Esophagus muscularis mucosa (tissue), 4 donors: ENCODE measurements around the gene PRCP. TPM values are rescaled to one million over a fixed set of nuclear protein-coding genes. Genes with fewer than 3 reads are reported as not detected.

Source experiments
- DNase-seq: peaks from one replicate; pipeline ENCODE4 v3.0.0-alpha.2; 2017; ENCODE audit errors: extremely low spot score
- H3K27ac ChIP-seq, 4 donors: fragments of 200-600 bp; sonication (generic); replicated peaks in 1 of 4; 1 replicate in 3 of 4; 2 replicates in 1 of 4; pipeline ENCODE4 v1.5.1; 2016 to 2019; ENCODE audit warnings: mild to moderate bottlenecking in 1 of 4
- H3K27me3 ChIP-seq, 4 donors: fragments of 200-600 bp; sonication (generic); one replicate each; pipeline versions ENCODE4 v1.5.1 to v1.6.0; 2016 to 2019
- H3K36me3 ChIP-seq, 4 donors: fragments of 200-600 bp; sonication (generic); one replicate each; pipeline ENCODE4 v1.5.1; 2016 to 2019
- H3K4me1 ChIP-seq, 4 donors: fragments of 200-600 bp; sonication (generic); one replicate each; pipeline ENCODE4 v1.5.1; 2016 to 2019
- H3K4me3 ChIP-seq, 4 donors: fragments of 200-600 bp; sonication (generic); 1 replicate in 2 of 4; 2 replicates in 2 of 4; pipeline ENCODE4 v1.5.1; 2016 to 2019; ENCODE audit warnings: mild to moderate bottlenecking in 4 of 4, moderate library complexity in 1 of 4
- H3K9me3 ChIP-seq, 4 donors: fragments of 200-600 bp; sonication (generic); 1 replicate in 3 of 4; 2 replicates in 1 of 4; pipeline ENCODE4 v1.5.1; 2016 to 2019
- EP300 ChIP-seq: sonication (generic); formaldehyde crosslinking; IDR thresholded peaks from one replicate; pipeline ENCODE4 v1.6.1; 2017; ENCODE audit warnings: antibody characterized with exemption
- POLR2A ChIP-seq: fragments of 450-650 bp; IDR thresholded peaks from one replicate; pipeline ENCODE4 v1.6.1; 2017; ENCODE audit warnings: antibody characterized with exemption, moderate library complexity, mild to moderate bottlenecking, low read depth
- POLR2AphosphoS5 ChIP-seq, 2 donors: sonication (generic); formaldehyde crosslinking; IDR thresholded peaks; one replicate each; pipeline ENCODE4 v1.6.1; 2017; ENCODE audit warnings: antibody characterized with exemption in 2 of 2
- WGBS: methylation state at CpG from one replicate; pipeline ENCODE4 v1.1.5; 2018; 5-methylcytosine and 5-hydroxymethylcytosine counted together
- intact Hi-C: fragments of 100-400 bp; cut with DNase I; formaldehyde crosslinking; loops from one replicate; pipeline ENCODE4 v1.15.1; 2023
- total RNA-seq, 4 donors: library from RNA; depleted of rRNA; stranded (reverse); fragments of >200 nt; gene quantifications; one replicate each; pipeline versions ENCODE4 v1.1.0 to v1.2.1, GENCODE V29; 2016
- TF ChIP-seq, protein P1 (sequence below), 3 experiments: fragments of 200-600 bp in 2 of 3; fragments of 450-650 bp in 1 of 3; sonication (generic) in 2 of 3; IDR thresholded peaks; one replicate each; pipeline ENCODE4 v1.5.1; 2017 to 2019; ENCODE audit warnings: antibody characterized with exemption in 3 of 3, mild to moderate bottlenecking in 2 of 3, moderate library complexity in 1 of 3

Gene PRCP
- total RNA-seq, 4 donors from 2014 or later: 29.1 to 46.2 (median 35.0) TPM

DNA sequence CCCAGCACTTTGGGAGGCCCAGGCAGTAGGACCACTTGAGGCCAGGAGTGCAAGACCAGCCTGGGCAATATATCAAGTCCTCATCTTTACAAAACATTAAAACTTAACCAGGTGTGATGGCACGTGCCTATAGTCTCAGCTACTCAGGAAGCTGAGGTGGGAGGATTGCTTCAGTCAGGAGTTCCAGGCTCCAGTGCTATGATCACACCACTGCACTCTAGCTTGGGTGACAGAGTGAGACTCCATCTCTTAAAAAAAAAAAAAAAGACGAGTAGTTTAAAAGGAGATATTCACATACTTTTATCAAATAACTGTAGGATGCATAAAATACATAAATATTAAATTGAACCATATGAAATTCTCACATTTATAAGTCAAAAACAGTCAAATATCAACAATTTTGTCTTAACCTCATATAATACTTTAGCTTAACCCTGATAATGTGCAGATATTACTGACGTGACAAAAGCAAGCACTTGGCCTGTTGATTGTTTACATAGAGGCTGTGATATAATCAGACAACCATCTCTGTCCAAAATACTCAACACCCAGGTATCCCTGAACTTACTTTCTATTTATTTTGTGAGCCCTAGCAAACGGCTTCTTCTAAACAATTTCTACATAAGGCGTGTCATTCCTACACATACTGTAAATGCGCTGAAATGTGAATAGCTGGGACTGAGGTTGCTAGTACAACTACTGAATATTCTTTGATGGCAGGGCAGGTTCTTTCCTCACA, 57.0 kb downstream of the PRCP start:
- intact Hi-C loops: no loop called here
- H3K27ac ChIP-seq: no peak overlapping the region
- no peak overlapping the region for H3K4me3 ChIP-seq
- TF ChIP-seq POLR2AphosphoS5 (IDR thresholded peaks at IDR 0.05): no peak
- TF ChIP-seq EP300: no peak
- no peak for TF ChIP-seq POLR2A
- TF ChIP-seq, protein P1, sequence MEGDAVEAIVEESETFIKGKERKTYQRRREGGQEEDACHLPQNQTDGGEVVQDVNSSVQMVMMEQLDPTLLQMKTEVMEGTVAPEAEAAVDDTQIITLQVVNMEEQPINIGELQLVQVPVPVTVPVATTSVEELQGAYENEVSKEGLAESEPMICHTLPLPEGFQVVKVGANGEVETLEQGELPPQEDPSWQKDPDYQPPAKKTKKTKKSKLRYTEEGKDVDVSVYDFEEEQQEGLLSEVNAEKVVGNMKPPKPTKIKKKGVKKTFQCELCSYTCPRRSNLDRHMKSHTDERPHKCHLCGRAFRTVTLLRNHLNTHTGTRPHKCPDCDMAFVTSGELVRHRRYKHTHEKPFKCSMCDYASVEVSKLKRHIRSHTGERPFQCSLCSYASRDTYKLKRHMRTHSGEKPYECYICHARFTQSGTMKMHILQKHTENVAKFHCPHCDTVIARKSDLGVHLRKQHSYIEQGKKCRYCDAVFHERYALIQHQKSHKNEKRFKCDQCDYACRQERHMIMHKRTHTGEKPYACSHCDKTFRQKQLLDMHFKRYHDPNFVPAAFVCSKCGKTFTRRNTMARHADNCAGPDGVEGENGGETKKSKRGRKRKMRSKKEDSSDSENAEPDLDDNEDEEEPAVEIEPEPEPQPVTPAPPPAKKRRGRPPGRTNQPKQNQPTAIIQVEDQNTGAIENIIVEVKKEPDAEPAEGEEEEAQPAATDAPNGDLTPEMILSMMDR (IDR thresholded peaks at IDR 0.05): no peak
- H3K4me1 ChIP-seq: no peaks in the 10 kb centered on the region
- H3K9me3 ChIP-seq: no peaks in the 10 kb centered on the region
- no peak for DNase-seq
- H3K36me3 ChIP-seq: peaks cover 0 to 30% (median 9%) of the 10 kb centered on the region in 4 donors
- 82% methylated on average over 6 of the region's 6 CpGs for WGBS
- H3K27me3 ChIP-seq: no peaks in the 10 kb centered on the region

DNA sequence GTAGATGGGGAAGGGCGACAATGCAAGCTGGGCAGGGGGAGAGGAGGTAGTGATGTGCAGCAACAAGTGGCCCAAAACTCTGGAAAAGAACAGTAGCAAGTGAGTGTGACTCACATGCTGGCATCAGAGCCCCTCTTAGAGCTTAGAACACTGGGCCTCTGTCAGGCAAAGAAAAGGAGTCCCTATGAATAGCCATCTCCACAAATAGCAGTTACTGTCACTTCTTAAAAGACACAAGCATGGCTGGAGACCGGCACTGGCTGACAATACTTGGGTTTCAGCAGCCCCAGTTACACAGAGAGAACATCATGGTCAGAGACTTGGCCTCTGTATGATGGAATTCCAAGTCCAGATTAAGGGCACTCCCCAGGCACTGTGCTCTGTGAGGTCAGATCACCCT, 58.2 kb downstream of the PRCP start:
- Histone ChIP-seq H3K9me3 (no peaks in the 10 kb centered on the region), H3K4me1 (no peaks in the 10 kb centered on the region), H3K36me3 (peaks cover 0 to 36% (median 15%) of the 10 kb centered on the region in 4 donors), H3K27ac (peak overlapping the region in 1 of 4 donors; percentile 42), H3K4me3 (no peak overlapping the region), H3K27me3 (no peaks in the 10 kb centered on the region)
- no peak for DNase-seq
- WGBS: 83% methylated on average over 2 of the region's 2 CpGs
- no peak for TF ChIP-seq POLR2A
- TF ChIP-seq POLR2AphosphoS5 (IDR thresholded peaks at IDR 0.05): no peak
- TF ChIP-seq, protein P1 (IDR thresholded peaks at IDR 0.05): no peak
- TF ChIP-seq EP300: no peak
- intact Hi-C loops: no loop called here

DNA sequence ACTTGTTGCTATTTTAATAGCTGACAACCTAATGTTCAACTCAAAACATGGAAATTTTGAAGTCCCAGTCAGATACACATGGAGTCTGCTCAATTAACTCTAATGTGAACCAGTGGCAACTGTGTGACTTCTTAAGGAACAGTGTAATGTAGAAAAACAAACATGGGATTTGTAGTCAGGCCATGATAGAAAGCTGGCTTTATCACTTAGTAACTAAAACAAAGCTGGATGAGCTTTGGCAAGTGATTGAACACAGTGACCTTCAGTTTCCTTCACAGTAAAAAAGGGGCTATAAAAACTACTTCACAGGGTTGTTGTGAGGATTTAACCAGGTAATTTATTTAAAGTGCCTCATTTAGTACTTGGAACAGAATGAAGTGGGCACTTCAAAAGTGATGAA, 62.6 kb downstream of the PRCP start:
- Histone ChIP-seq H3K9me3 (no peaks in the 10 kb centered on the region), H3K27ac (no peak overlapping the region), H3K36me3 (peaks cover 7 to 63% (median 38%) of the 10 kb centered on the region in 4 donors), H3K4me1 (no peaks in the 10 kb centered on the region), H3K27me3 (no peaks in the 10 kb centered on the region), H3K4me3 (no peak overlapping the region)
- TF ChIP-seq POLR2AphosphoS5 (IDR thresholded peaks at IDR 0.05) (no peak), POLR2A (no peak)
- intact Hi-C loops: no loop called here
- no peak for DNase-seq

DNA sequence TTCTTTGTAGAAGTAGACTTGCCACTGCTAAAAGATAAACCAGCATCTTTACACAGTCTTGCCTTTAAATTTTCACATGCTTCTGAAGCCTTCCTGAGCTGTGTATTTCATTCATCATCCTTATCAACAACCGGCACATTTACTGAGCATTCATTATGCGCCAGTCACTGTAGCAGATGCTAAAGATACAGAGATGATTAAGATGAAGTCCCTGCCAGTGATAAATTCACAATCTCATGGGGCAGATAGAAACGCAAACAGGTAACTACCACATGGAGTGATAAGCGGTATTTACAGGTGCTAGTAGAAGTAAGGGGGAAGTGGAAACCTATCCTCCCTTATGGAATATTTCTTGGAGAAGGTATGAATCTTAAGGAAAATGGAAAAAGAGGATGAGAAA, 67.2 kb downstream of the PRCP start:
- WGBS: 96% methylated on average over 4 of the region's 4 CpGs
- Histone ChIP-seq H3K27ac (no peak overlapping the region), H3K27me3 (no peaks in the 10 kb centered on the region), H3K36me3 (peaks cover 7 to 59% (median 30%) of the 10 kb centered on the region in 4 donors), H3K4me1 (no peaks in the 10 kb centered on the region), H3K4me3 (no peak overlapping the region), H3K9me3 (no peaks in the 10 kb centered on the region)
- intact Hi-C loops: no loop called here
- TF ChIP-seq EP300: no peak
- TF ChIP-seq POLR2A: no peak
- TF ChIP-seq POLR2AphosphoS5 (IDR thresholded peaks at IDR 0.05): no peak
- DNase-seq: no peak

DNA sequence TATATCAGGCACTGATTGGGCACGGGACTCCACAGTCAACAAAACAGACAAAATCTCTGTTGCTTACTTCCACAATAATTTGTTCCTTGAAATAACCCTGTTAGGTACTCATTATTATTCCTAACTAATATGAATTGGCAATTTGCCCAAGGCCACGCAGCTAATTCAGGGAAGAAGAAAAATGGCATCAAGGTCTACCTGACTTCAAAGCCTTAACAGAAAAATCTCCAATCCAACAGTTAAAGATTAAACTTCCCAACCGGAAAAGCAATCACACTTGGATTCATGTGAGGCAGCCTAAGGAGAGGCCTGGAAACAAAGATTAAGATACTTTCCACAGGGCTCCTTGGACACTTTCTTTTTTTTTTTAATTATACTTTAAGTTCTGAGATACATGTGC, 68.9 kb downstream of the PRCP start:
- 77% methylated on average over 3 of the region's 3 CpGs for WGBS
- intact Hi-C loops: no loop called here
- Histone ChIP-seq H3K4me3 (no peak overlapping the region), H3K9me3 (no peaks in the 10 kb centered on the region), H3K27ac (no peak overlapping the region), H3K27me3 (no peaks in the 10 kb centered on the region), H3K4me1 (no peaks in the 10 kb centered on the region), H3K36me3 (peaks cover 6 to 43% (median 22%) of the 10 kb centered on the region in 4 donors)
- DNase-seq: no peak
- TF ChIP-seq POLR2AphosphoS5 (IDR thresholded peaks at IDR 0.05) (no peak), EP300 (no peak), POLR2A (no peak)
- TF ChIP-seq, protein P1 (IDR thresholded peaks at IDR 0.05): no peak
